Mucosa of descending colon (tissue), 3 donors: ENCODE data around the gene TRMT1L. TPM values are rescaled to one million over a fixed set of nuclear protein-coding genes. Genes with fewer than 3 reads are reported as not detected.
A peak's percentile ranks its signal among the peaks of the same experiment; 100 is the strongest.

Experiments used
- ATAC-seq: fragments of 200-7000 bp; cut with Tn5 transposase; one replicate; pipeline ENCODE4 v1.9.1; 2020; ENCODE audit warnings: mild to moderate bottlenecking, moderate library complexity
- DNase-seq, 3 donors: peaks; one replicate each; pipeline ENCODE4 v3.0.0-alpha.2; 2020
- H3K36me3 ChIP-seq: fragments of 200-600 bp; one replicate; pipeline ENCODE4 v1.8.0; 2021; ENCODE audit warnings: low read depth, mild to moderate bottlenecking
- H3K4me1 ChIP-seq: fragments of 200-600 bp; one replicate; pipeline ENCODE4 v1.8.0; 2021; ENCODE audit warnings: low read depth, mild to moderate bottlenecking
- H3K4me3 ChIP-seq: fragments of 200-600 bp; one replicate; pipeline ENCODE4 v1.8.0; 2021; ENCODE audit warnings: mild to moderate bottlenecking
- H3K9me3 ChIP-seq: fragments of 200-600 bp; one replicate; pipeline ENCODE4 v1.8.0; 2021; ENCODE audit warnings: mild to moderate bottlenecking
- intact Hi-C, 2 donors: fragments of 100-400 bp; cut with DNase I in 1 of 2; cut with micrococcal nuclease in 1 of 2; formaldehyde crosslinking; loops; one replicate each; pipeline versions ENCODE4 v1.11.0 to v1.11.1; 2022; cut with DNase I, micrococcal nuclease
- total RNA-seq, 3 donors: library from RNA; stranded (reverse); fragmentation: NEBNext Ultra II Directional in 2 of 3; extraction: Animal tissue kit (Norgen Biotek cat#: 25700) in 2 of 3; gene quantifications; one replicate each; pipeline versions ENCODE4 v1.2.1 to v1.2.4, GENCODE V29; 2021 to 2023
- TF ChIP-seq, protein P1 (sequence below): fragments of 200-600 bp; IDR thresholded peaks from one replicate; pipeline ENCODE4 v1.8.0; 2022; ENCODE audit warnings: antibody characterized with exemption, mild to moderate bottlenecking
- donor health status: DM: no; HTN: no; CAD: no; lungs with moderate emphysema.
- donor health status: DM: no; HTN: no; CAD: no.
- donor health status: DM: no; HTN: yes; CAD: no.

Gene TRMT1L
- total RNA-seq, 3 donors from 2014 or later, result 16.3 to 22.9 (median 19.1) TPM

DNA sequence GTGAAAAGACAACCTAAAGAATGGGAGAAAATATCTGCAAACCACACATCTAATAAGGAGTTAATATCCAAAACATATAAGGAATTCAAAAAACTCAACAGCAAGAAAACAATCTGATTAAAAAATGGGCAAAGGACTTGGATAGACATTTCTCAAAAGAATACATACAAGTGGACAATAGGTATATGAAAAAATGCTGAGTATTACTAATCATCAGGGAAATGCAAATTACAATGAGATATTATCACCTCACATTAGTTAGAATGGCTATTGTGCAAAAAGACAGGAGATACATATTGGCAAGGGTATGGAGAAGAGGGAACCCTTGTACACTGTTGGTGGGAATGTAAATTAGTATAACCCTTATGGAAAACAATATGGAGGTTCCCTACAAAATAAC is 44.9 kb downstream of the TRMT1L start:
- intact Hi-C loops, result no loop called here
- DNase-seq (no peak), ATAC-seq (no peak)
- Histone ChIP-seq H3K4me1 (no peaks in the 10 kb centered on the region), H3K9me3 (peaks cover 29% of the 10 kb centered on the region), H3K4me3 (no peak overlapping the region), H3K36me3 (no peaks in the 10 kb centered on the region)
- TF ChIP-seq, protein P1, sequence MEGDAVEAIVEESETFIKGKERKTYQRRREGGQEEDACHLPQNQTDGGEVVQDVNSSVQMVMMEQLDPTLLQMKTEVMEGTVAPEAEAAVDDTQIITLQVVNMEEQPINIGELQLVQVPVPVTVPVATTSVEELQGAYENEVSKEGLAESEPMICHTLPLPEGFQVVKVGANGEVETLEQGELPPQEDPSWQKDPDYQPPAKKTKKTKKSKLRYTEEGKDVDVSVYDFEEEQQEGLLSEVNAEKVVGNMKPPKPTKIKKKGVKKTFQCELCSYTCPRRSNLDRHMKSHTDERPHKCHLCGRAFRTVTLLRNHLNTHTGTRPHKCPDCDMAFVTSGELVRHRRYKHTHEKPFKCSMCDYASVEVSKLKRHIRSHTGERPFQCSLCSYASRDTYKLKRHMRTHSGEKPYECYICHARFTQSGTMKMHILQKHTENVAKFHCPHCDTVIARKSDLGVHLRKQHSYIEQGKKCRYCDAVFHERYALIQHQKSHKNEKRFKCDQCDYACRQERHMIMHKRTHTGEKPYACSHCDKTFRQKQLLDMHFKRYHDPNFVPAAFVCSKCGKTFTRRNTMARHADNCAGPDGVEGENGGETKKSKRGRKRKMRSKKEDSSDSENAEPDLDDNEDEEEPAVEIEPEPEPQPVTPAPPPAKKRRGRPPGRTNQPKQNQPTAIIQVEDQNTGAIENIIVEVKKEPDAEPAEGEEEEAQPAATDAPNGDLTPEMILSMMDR, result no peak

DNA sequence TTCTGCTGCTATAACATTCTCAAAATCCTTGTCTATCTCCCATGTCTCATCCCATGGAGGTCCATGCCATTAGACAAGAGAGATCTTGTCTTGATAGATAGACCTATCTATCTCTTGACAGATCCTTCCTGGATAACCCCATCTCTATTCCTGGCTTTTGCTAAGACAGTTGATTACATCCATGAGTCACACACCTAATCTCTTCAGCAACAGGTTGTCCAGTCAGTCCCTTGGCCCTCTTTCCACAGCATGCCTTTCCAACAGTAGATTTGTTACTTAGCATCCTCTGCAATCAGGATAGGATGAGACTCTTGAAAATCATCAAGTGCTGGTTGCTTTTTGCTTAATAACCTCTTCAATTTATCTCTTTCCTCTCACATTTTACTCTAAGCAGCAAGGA is 46.6 kb downstream of the TRMT1L start:
- Histone ChIP-seq H3K36me3 (no peaks in the 10 kb centered on the region), H3K4me1 (no peaks in the 10 kb centered on the region), H3K4me3 (no peak overlapping the region), H3K9me3 (peaks cover 31% of the 10 kb centered on the region)
- no peak for ATAC-seq
- TF ChIP-seq, protein P1, result no peak
- intact Hi-C loops, result no loop called here
- DNase-seq, result no peak

DNA sequence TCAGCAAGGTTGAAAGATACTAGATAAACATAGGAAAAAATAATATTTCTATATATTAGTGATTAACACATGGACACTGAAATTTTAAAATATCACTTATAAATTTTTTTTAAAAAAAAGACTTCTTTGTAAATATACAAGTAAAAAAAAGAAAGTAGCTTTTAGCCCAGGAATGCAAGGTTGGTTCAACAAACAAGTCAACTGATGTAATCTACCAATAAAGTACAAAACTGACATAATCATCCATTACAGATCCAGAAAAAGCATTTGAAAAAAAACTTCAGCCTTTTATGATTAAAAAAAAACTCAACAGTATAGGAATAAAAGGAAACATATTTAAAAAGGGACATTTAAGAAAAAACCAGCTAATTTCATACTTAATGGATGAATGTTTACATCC is 48.4 kb downstream of the TRMT1L start:
- ATAC-seq, result no peak
- TF ChIP-seq, protein P1, result no peak
- no peak for DNase-seq
- H3K4me1 ChIP-seq, result no peaks in the 10 kb centered on the region
- no peak overlapping the region for H3K4me3 ChIP-seq
- peaks cover 31% of the 10 kb centered on the region for H3K9me3 ChIP-seq
- H3K36me3 ChIP-seq, result no peaks in the 10 kb centered on the region
- intact Hi-C loops, result no loop called here

DNA sequence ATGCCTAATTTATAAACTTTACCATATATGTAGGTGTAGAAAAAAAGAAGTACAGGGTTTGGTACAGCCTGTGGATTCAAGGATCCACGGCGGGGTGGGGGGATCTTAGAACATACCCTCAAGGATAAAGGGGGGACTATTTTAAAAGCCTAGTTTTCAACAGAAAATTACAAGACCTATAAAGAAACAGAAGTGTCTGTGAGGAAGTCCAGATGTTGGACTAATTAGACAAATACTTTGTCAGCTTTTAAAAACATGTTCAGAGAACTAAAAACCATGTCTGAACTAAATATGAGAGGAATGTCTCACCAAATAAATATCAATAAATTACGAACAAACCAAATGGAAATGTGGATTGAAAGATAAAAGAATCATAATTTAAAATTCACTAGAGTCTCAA is 51.6 kb downstream of the TRMT1L start:
- DNase-seq, result no peak
- ATAC-seq, result no peak
- H3K4me3 ChIP-seq, result no peak overlapping the region
- no peaks in the 10 kb centered on the region for H3K4me1 ChIP-seq
- intact Hi-C loops, result no loop called here
- no peaks in the 10 kb centered on the region for H3K36me3 ChIP-seq
- TF ChIP-seq, protein P1, result no peak
- peaks cover 31% of the 10 kb centered on the region for H3K9me3 ChIP-seq

DNA sequence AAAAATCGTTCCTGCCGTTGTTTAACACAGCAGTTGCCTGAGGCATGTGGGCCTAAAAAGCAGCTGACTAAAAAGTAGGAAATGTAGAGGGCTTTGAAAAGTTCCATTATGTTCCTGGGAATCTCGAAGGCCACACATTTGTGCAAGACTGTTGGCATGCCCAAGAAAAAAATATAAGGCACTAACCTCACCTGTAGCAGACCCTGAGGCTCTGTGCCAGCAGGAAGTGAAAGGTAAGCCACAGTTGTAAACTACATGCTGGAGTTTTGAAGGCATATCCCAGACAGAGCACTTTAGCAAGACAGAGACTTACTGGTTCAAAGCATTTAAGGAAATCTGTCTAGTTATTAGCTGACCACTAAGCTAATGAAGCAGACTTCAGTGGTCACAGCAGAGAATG is 52.7 kb downstream of the TRMT1L start:
- Histone ChIP-seq H3K4me3 (no peak overlapping the region), H3K4me1 (no peaks in the 10 kb centered on the region), H3K9me3 (peaks cover 24% of the 10 kb centered on the region), H3K36me3 (no peaks in the 10 kb centered on the region)
- intact Hi-C loops, result no loop called here
- peak; percentile 74 for ATAC-seq
- peak in 1 of 3 donors; percentile 66 for DNase-seq
- TF ChIP-seq, protein P1, result no peak

DNA sequence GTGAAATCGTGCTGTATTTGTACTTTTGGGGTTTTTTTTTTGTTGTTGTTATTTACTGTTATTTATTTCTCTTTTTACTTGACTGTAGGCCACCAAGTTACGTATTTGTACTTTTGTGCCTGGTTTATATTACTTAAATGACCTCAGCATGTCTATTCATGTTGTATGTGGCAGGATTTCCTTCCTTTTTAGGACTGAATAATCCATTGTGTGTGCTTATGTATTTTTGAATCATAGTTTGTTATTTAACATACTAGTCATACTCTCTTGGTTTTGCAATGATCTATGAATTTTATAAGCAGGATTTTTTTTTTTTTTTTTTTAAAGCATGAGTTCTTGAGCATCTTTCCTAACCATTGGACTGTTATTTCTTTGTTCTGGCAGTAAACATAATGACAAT is 60.2 kb downstream of the TRMT1L start:
- no peak for ATAC-seq
- intact Hi-C loops, result no loop called here

More for the DNA sequence above, 60.2 kb downstream of the TRMT1L start:
- DNase-seq, result no peak
- Histone ChIP-seq H3K4me3 (no peak overlapping the region), H3K36me3 (no peaks in the 10 kb centered on the region), H3K9me3 (no peaks in the 10 kb centered on the region), H3K4me1 (no peaks in the 10 kb centered on the region)
- TF ChIP-seq, protein P1, result no peak
